Endothelial cell of umbilical vein (primary cell): Measurements from ENCODE around the gene RNASET2. TPM values are rescaled to one million over a fixed set of nuclear protein-coding genes. Genes with fewer than 3 reads are reported as not detected.

ENCODE experiments used
- BruUV-seq: library from RNA; stranded (reverse); fragments of 400-500 nt; replicated peaks from 2 replicates; lab custom pipeline; 2021; lab: Mats Ljungman, UMichigan
- CTCF ChIA-PET: fragments of 300-600, 350-600 bp; sonication (Branson Sonifier 250); formaldehyde crosslinking; loops from one replicate; lab custom pipeline; 2021; ENCODE audit warnings: antibody characterized with exemption, inconsistent platforms; lab: Charles Lee
- POLR2A ChIA-PET: fragments of 300-600, 350-600 bp; sonication (Branson Sonifier 250); formaldehyde crosslinking; loops from one replicate; lab custom pipeline; 2021; ENCODE audit warnings: antibody characterized with exemption, inconsistent platforms; lab: Charles Lee
- DNase-seq: peaks from one replicate; pipeline ENCODE4 v3.0.0-alpha.2; 2011; ENCODE audit warnings: low read depth, low spot score
- FAIRE-seq: peaks from 2 replicates; lab custom pipeline; 2011; peaks lifted over from hg19 to GRCh38; lab: Jason Lieb, UNC
- H2AFZ ChIP-seq: 2 replicates; pipeline ENCODE4 v1.6.0; 2012; ENCODE audit warnings: low read depth, low read length, control low read depth, inconsistent platforms
- H3K27ac ChIP-seq: 2 replicates; pipeline ENCODE4 v1.5.1; 2011; ENCODE audit warnings: low read depth, mild to moderate bottlenecking, control low read depth, low read length, moderate library complexity; ENCODE audit not compliant: insufficient read depth
- H3K27me3 ChIP-seq, 2 experiments: 2 replicates each; pipeline versions ENCODE4 v1.6.0 to v1.6.1; 2011; ENCODE audit warnings: low read length in 2 of 2, mixed read lengths in 1 of 2; ENCODE audit not compliant: control insufficient read depth in 2 of 2, insufficient read depth in 2 of 2
- H3K36me3 ChIP-seq, 2 experiments: 2 replicates in 1 of 2; 3 replicates in 1 of 2; pipeline ENCODE4 v1.5.1; 2011; ENCODE audit warnings: low read length in 2 of 2, mild to moderate bottlenecking in 1 of 2, moderate library complexity in 1 of 2; ENCODE audit not compliant: control insufficient read depth in 2 of 2, insufficient read depth in 2 of 2; ENCODE audit errors: extremely low read depth in 1 of 2
- H3K4me1 ChIP-seq: 3 replicates; pipeline ENCODE4 v1.5.1; 2011; ENCODE audit warnings: mild to moderate bottlenecking, low read length; ENCODE audit not compliant: control insufficient read depth, insufficient read depth; ENCODE audit errors: extremely low read depth
- H3K4me2 ChIP-seq: 2 replicates; pipeline ENCODE4 v1.6.1; 2011; ENCODE audit warnings: low read length, control low read depth, mixed read lengths; ENCODE audit not compliant: insufficient read depth
- H3K4me3 ChIP-seq, 3 experiments: fragments of 200-600 bp in 1 of 3; sonication (generic), shearing (Covaris generic) in 1 of 3; replicated peaks in 1 of 3; 2 replicates each; pipeline ENCODE4 v1.5.1; 2011 to 2016; ENCODE audit warnings: control low read depth in 3 of 3, low read length in 3 of 3, mild to moderate bottlenecking in 2 of 3, inconsistent platforms in 1 of 3, low read depth in 1 of 3, moderate library complexity in 1 of 3; ENCODE audit not compliant: insufficient read depth in 1 of 3
- H3K79me2 ChIP-seq: 2 replicates; pipeline ENCODE4 v1.6.0; 2012; ENCODE audit warnings: low read length, inconsistent platforms; ENCODE audit not compliant: control insufficient read depth, insufficient read depth
- H3K9ac ChIP-seq: replicated peaks from 2 replicates; pipeline ENCODE3; 2011; ENCODE audit warnings: low read length, control low read depth; ENCODE audit not compliant: insufficient read depth; ENCODE audit errors: extremely low read depth
- H3K9me1 ChIP-seq: replicated peaks from 3 replicates; pipeline ENCODE4 v1.6.0; 2011; ENCODE audit warnings: mild to moderate bottlenecking, low read length; ENCODE audit not compliant: control insufficient read depth, insufficient read depth; ENCODE audit errors: extremely low read depth
- H3K9me3 ChIP-seq: replicated peaks from 2 replicates; pipeline ENCODE4 v1.5.1; 2012; ENCODE audit warnings: low read length, inconsistent platforms; ENCODE audit not compliant: control insufficient read depth, insufficient read depth
- H4K20me1 ChIP-seq: replicated peaks from 2 replicates; pipeline ENCODE3; 2011; ENCODE audit warnings: mild to moderate bottlenecking, low read length; ENCODE audit not compliant: control insufficient read depth, insufficient read depth; ENCODE audit errors: extremely low read depth
- CTCF ChIP-seq, 2 donors: IDR thresholded peaks; 1 replicate in 1 of 2; 2 replicates in 1 of 2; pipeline ENCODE4 v1.5.1; 2011; ENCODE audit warnings: low read length in 2 of 2, mild to moderate bottlenecking in 2 of 2, moderate library complexity in 2 of 2, control low read depth in 1 of 2, inconsistent platforms in 1 of 2, low read depth in 1 of 2; ENCODE audit not compliant: insufficient read depth in 1 of 2; ENCODE audit errors: extremely low read depth in 1 of 2
- EZH2 ChIP-seq: IDR thresholded peaks from 2 replicates; pipeline ENCODE4 v1.6.1; 2012; ENCODE audit warnings: borderline replicate concordance, low read depth, mild to moderate bottlenecking, moderate library complexity, low read length, inconsistent platforms; ENCODE audit not compliant: severe bottlenecking
- FOS ChIP-seq: IDR thresholded peaks from 2 replicates; pipeline ENCODE4 v1.6.1; 2011; ENCODE audit warnings: mild to moderate bottlenecking, low read length, moderate library complexity, borderline replicate concordance; ENCODE audit not compliant: insufficient read depth
- GATA2 ChIP-seq: IDR thresholded peaks from 2 replicates; pipeline ENCODE4 v1.7.0; 2011; ENCODE audit warnings: low read depth, mild to moderate bottlenecking, moderate library complexity, mixed read lengths, low read length; ENCODE audit not compliant: insufficient read length, insufficient read depth
- JUN ChIP-seq: IDR thresholded peaks from 2 replicates; pipeline ENCODE4 v1.6.1; 2011; ENCODE audit warnings: borderline replicate concordance, low read depth; ENCODE audit not compliant: insufficient read length, insufficient read depth
- MAX ChIP-seq: IDR thresholded peaks from 2 replicates; pipeline ENCODE4 v1.6.1; 2011; ENCODE audit not compliant: insufficient read depth, insufficient read length
- MYC ChIP-seq: IDR thresholded peaks from one replicate; pipeline ENCODE4 v1.6.1; 2011; ENCODE audit warnings: mild to moderate bottlenecking, low read depth, low read length
- POLR2A ChIP-seq: IDR thresholded peaks from 2 replicates; pipeline ENCODE4 v1.6.1; 2012; ENCODE audit warnings: low read depth, mild to moderate bottlenecking, control low read depth, low read length
- POLR2AphosphoS5 ChIP-seq: IDR thresholded peaks from 2 replicates; pipeline ENCODE4 v1.6.1; 2012; ENCODE audit warnings: low read depth, mild to moderate bottlenecking, control low read depth, low read length, moderate library complexity; ENCODE audit not compliant: insufficient read depth
- dilution Hi-C: fragments of 300-500 bp; cut with MboI; formaldehyde crosslinking; loops from one replicate; pipeline ENCODE4 v1.15.0; 2019; ENCODE audit warnings: low sequenced_read_pairs; ENCODE audit not compliant: extremely low pct_ligation_motif_present
- intact Hi-C: fragments of 100-400 bp; cut with micrococcal nuclease; formaldehyde crosslinking; loops from one replicate; pipeline ENCODE4 v1.10.0; 2022
- polyA plus RNA-seq, 4 experiments: library from polyadenylated mRNA; depleted of rRNA in 3 of 4; stranded (reverse) in 3 of 4; unstranded in 1 of 4; fragments of >200 nt; gene quantifications; 2 replicates each; pipeline versions ENCODE4 v1.2.1 to v1.2.3, GENCODE V29; 2011 to 2012; ENCODE audit warnings: missing spikeins in 1 of 4
- total RNA-seq: library from RNA; stranded (reverse); gene quantifications from 2 replicates; pipeline ENCODE4 v1.2.3, GENCODE V29; 2021

RNASET2 gene
- total and polyA plus RNA-seq, 2 donors (not counting 3 experiments of a cell fraction or from before 2014, with no cell fraction given), result 10.7 to 11.4 TPM

GRCh38 chr6:166957087-166957804, 896 bp upstream of the RNASET2 start:
- intact Hi-C loops, result loop anchor here (10.0 kb wide), 2 partner anchors 552 to 682 kb away; no protein-coding TSS in a partner anchor
- Histone ChIP-seq H3K4me3 (peak overlapping the region; percentile 50 to 61 (median 54)), H3K4me1 (peaks cover 21% of the 10 kb centered on the region), H3K79me2 (no peaks in the 10 kb centered on the region), H3K27me3 (no peaks in the 10 kb centered on the region), H3K4me2 (peak overlapping the region; percentile 80), H3K9ac (peak overlapping the region; percentile 46), H3K36me3 (no peaks in the 10 kb centered on the region), H3K9me1 (no peaks in the 10 kb centered on the region), H3K9me3 (no peaks in the 10 kb centered on the region), H2AFZ (peak overlapping the region; percentile 95), H3K27ac (no peak overlapping the region), H4K20me1 (no peaks in the 10 kb centered on the region)
- DNase-seq (no peak), FAIRE-seq (no peak)
- dilution Hi-C loops, result no loop called here
- POLR2A ChIA-PET, result no interaction called here
- CTCF ChIA-PET, result interaction anchor here (0.9 to 1.6 kb wide), 3 partner anchors 33 to 394 kb away, joined by 3 to 14 read pairs (median 3); partner anchors contain the start of gene CEP43
- no peak for TF ChIP-seq GATA2
- no peak for TF ChIP-seq MYC
- TF ChIP-seq FOS, result no peak
- no peak for TF ChIP-seq POLR2AphosphoS5
- TF ChIP-seq JUN, result no peak
- no peak for TF ChIP-seq EZH2
- TF ChIP-seq POLR2A, result no peak
- TF ChIP-seq MAX, result no peak
- no peak for TF ChIP-seq CTCF (IDR thresholded peaks at IDR 0.05; ENCODE audit: extremely low read depth in 1 of 2, insufficient read depth in 1 of 2, low read depth in 1 of 2, low read length in 2 of 2)
- no TSS peak for BruUV-seq
